Right atrium auricular region (tissue), 2 donors: ENCODE results near the gene AMH. TPM values are rescaled to one million over a fixed set of nuclear protein-coding genes. Genes with fewer than 3 reads are reported as not detected.

Source experiments
- DNase-seq: peaks from one replicate; pipeline ENCODE4 v3.0.0-alpha.2; 2019; ENCODE audit warnings: low spot score
- H3K27ac ChIP-seq, 2 donors: fragments of 200-600 bp; sonication (generic); 1 replicate in 1 of 2; 2 replicates in 1 of 2; pipeline ENCODE4 v1.5.1; 2016 to 2019
- H3K27me3 ChIP-seq, 2 donors: fragments of 200-600 bp; sonication (generic); one replicate each; pipeline versions ENCODE4 v1.5.1 to v1.6.0; 2017 to 2019
- H3K36me3 ChIP-seq: fragments of 200-600 bp; sonication (generic); one replicate; pipeline ENCODE4 v1.5.1; 2016
- H3K4me1 ChIP-seq, 2 donors: fragments of 200-600 bp; sonication (generic); one replicate each; pipeline versions ENCODE4 v1.5.1 to v1.6.0; 2017 to 2019
- H3K4me3 ChIP-seq, 2 donors: fragments of 200-600 bp; sonication (generic); 1 replicate in 1 of 2; 2 replicates in 1 of 2; pipeline ENCODE4 v1.5.1; 2017 to 2019; ENCODE audit warnings: mild to moderate bottlenecking in 1 of 2, moderate library complexity in 1 of 2
- H3K9me3 ChIP-seq, 2 donors: fragments of 200-600 bp; sonication (generic); one replicate each; pipeline ENCODE4 v1.5.1; 2019
- CTCF ChIP-seq, 2 donors: fragments of 200-600 bp; sonication (generic); IDR thresholded peaks; one replicate each; pipeline ENCODE4 v1.5.1; 2019; ENCODE audit warnings: antibody characterized with exemption in 2 of 2
- total RNA-seq, 2 donors: library from RNA; depleted of rRNA; stranded (reverse); fragments of >200 nt; gene quantifications; one replicate each; pipeline ENCODE4 v1.1.0, GENCODE V29; 2016

Gene AMH
- total RNA-seq, 2 donors from 2014 or later = 0.98 TPM; not detected in 1

DNA sequence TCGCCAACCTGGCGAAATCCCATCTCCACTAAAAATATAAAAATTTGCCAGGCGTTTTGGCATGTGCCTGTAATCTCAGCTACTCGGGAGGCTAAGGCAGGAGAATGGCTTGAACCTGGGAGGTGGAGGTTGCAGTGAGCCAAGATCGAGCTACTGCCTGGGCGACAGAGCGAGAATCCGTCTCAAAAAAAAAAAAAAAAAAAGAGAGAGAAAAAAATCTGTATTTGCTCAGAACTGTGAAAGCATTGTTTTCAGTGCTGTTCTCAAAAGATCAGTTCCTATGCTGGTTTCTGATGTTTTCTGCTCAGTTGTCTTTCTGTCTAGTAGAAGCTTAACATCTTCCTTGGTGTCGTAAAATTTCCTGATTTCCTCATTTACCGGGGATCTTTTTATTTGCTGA, 9.9 kb upstream of the AMH start:
- Histone ChIP-seq H3K4me3 (no peak overlapping the region), H3K4me1 (peaks cover 5 to 68% of the 10 kb centered on the region in 2 donors), H3K9me3 (no peaks in the 10 kb centered on the region), H3K36me3 (peaks cover 9% of the 10 kb centered on the region), H3K27me3 (no peaks in the 10 kb centered on the region), H3K27ac (peak overlapping the region; percentile 32 to 71)
- no peak for DNase-seq
- no peak for TF ChIP-seq CTCF (IDR thresholded peaks at IDR 0.05)

DNA sequence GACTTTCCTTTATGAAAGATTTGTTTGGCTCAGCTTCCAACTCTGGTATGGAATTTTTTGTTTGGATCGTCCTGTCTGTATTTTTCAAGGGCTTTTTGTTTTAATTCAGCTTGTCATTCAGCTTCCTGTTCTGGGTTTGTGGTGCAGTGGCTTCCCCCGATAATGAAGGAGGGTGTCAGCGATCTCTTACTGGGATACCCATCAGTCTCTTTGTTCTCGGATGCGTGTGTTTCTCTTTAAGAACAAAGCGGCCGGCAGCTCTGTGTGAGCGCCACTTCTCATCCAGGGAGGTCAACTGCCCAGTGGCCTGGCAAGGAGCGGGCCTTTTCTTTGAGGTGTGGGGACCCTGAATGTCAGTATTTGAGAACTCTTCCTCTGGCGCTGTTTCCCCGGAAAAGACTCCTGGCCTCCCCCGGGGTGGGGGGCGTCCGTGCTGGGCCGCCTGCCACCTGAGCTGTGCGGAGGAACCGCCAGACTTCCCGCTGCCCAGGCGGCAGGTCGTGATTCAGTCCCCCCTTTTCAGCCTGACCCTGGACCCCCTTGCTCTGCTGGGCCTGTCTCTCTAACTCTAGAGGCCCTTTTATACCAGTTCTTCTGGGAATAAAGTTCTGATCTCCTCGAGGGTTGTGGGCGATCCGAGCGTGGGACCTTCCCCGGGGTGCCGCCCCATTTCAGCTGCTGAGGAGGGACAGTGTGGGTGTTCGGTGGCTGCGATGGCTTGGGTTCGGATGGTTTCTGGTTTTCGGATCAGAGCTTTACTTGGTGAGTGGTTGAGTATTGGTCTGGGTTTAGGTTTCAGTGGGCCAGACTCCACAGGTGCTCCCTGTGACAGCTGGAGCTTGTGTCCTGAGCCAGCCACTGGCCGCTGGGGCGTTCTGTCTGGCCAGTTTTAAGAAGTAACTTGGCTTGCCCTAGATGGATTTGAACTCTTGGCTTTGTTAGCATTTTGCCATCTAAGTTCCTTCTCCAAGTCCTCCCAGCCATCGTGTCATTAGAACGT, 9.1 kb upstream of the AMH start:
- DNase-seq = peak; percentile 72
- no peaks in the 10 kb centered on the region for H3K9me3 ChIP-seq
- peak overlapping the region; percentile 25 to 43 for H3K4me3 ChIP-seq
- no peaks in the 10 kb centered on the region for H3K27me3 ChIP-seq
- TF ChIP-seq CTCF (IDR thresholded peaks at IDR 0.05) = no peak
- H3K4me1 ChIP-seq = peaks cover 5 to 59% of the 10 kb centered on the region in 2 donors
- peaks cover 18% of the 10 kb centered on the region for H3K36me3 ChIP-seq
- H3K27ac ChIP-seq = peak overlapping the region; percentile 32 to 71

DNA sequence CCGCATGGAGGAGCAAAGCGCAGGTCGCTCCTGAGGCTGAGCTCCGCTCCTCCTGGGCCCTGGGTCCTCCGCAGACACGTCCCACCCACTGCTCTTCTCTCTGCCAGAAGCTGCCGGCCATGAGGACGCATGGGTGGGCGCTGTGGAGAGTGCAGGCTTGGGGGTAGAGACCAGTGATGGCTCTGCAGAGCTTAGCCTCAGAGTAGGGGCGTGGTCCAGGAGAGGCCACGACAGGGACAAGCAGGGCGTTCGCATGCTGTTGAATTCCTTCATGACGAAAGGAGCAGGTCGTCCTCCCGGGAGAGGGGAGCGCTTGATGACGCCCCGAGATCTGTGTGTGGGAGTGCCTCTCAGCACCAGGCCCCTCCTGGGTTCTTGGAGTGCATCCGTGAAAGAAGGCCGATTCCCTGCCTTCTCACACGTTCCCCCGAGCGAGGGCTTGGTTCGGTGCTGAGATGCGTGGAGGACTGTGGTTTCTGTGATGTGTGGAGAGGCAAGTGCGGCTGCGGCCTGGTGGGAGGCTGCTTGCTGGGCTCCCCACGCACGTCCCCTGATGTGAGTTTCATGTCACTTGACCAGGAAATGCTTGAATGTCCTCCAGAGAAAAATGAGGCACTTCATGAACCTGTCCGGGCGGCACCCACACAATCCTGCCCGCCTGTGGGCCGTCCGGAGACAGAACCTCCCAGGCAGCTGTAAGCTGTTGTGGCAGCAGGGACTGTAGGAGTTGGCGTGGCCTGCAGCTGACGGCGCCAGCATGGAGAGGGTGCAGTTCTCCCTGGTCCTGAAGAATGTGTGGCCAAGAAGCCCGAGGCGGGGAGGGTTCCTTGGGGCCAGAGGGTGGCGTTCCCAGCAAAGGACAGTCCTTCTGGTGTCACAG, 8.0 kb upstream of the AMH start:
- Histone ChIP-seq H3K4me1 (peaks cover 5 to 55% of the 10 kb centered on the region in 2 donors), H3K36me3 (peaks cover 29% of the 10 kb centered on the region), H3K4me3 (no peak overlapping the region), H3K27me3 (no peaks in the 10 kb centered on the region), H3K9me3 (no peaks in the 10 kb centered on the region), H3K27ac (no peak overlapping the region)
- DNase-seq = no peak
- no peak for TF ChIP-seq CTCF (IDR thresholded peaks at IDR 0.05)

GRCh38 chr19:2242092-2242537, 7.0 kb upstream of the AMH start:
- no peaks in the 10 kb centered on the region for H3K9me3 ChIP-seq
- H3K4me3 ChIP-seq = no peak overlapping the region
- no peaks in the 10 kb centered on the region for H3K27me3 ChIP-seq
- H3K36me3 ChIP-seq = peaks cover 39% of the 10 kb centered on the region
- peaks cover 5 to 61% of the 10 kb centered on the region in 2 donors for H3K4me1 ChIP-seq
- no peak for TF ChIP-seq CTCF (IDR thresholded peaks at IDR 0.05)
- no peak overlapping the region for H3K27ac ChIP-seq
- no peak for DNase-seq

- DNase-seq = no peak
- H3K27ac ChIP-seq = no peak overlapping the region
- TF ChIP-seq CTCF (IDR thresholded peaks at IDR 0.05) = no peak
- H3K9me3 ChIP-seq = no peaks in the 10 kb centered on the region
- no peaks in the 10 kb centered on the region for H3K27me3 ChIP-seq
- peaks cover 5 to 60% of the 10 kb centered on the region in 2 donors for H3K4me1 ChIP-seq
- H3K4me3 ChIP-seq = no peak overlapping the region
- peaks cover 46% of the 10 kb centered on the region for H3K36me3 ChIP-seq
Measured at GRCh38 chr19:2242816-2243215, 6.3 kb upstream of the AMH start.
